ENCODE data around the gene ULK4. TPM values are rescaled to one million over a fixed set of nuclear protein-coding genes. Genes with fewer than 3 reads are reported as not detected.
A peak's percentile ranks its signal among the peaks of the same experiment; 100 is the strongest.

Gene ULK4
- polyA plus RNA-seq, 4 donors: 1.1 to 2.8 (median 1.8) TPM

- Histone ChIP-seq H3K27ac (ENCODE audit: low read depth in 1 of 3, low read length in 2 of 3) (no peak overlapping the region), H3K9me3 (ENCODE audit: control insufficient read depth in 2 of 2, insufficient read depth in 1 of 2, low read depth in 1 of 2, low read length in 1 of 2) (no peaks in the 10 kb centered on the region), H3K4me3 (ENCODE audit: low read depth in 1 of 3, low read length in 3 of 3) (peak overlapping the region in 1 of 3 donors; percentile 15), H3K4me1 (ENCODE audit: control insufficient read depth in 3 of 3, insufficient read depth in 2 of 3, low read depth in 1 of 3, low read length in 2 of 3) (peaks cover 0 to 17% (median 5%) of the 10 kb centered on the region in 3 donors), H3K36me3 (ENCODE audit: control insufficient read depth in 3 of 3, insufficient read depth in 2 of 3, low read depth in 1 of 3, low read length in 3 of 3) (peaks cover 14 to 17% (median 16%) of the 10 kb centered on the region in 3 donors), H3K27me3 (ENCODE audit: control insufficient read depth in 3 of 3, insufficient read depth in 3 of 3, low read length in 3 of 3) (no peaks in the 10 kb centered on the region)
- no peak for FAIRE-seq
- DNase-seq: peak in 1 of 2 donors; percentile 29
- WGBS, 3 donors: 13 to 39% (median 23%) methylated on average over 2 of the region's 2 CpGs
Measured at GRCh38 chr3:41222012-41222411, 739.9 kb downstream of the ULK4 start.

- no peak for DNase-seq
- no peak for FAIRE-seq
- WGBS, 3 donors: 79 to 81% (median 81%) methylated on average over 7 of the region's 7 CpGs
- H3K27me3 ChIP-seq (ENCODE audit: control insufficient read depth in 3 of 3, insufficient read depth in 3 of 3, low read length in 3 of 3): no peaks in the 10 kb centered on the region
- no peaks in the 10 kb centered on the region for H3K9me3 ChIP-seq (ENCODE audit: control insufficient read depth in 2 of 2, insufficient read depth in 1 of 2, low read depth in 1 of 2, low read length in 1 of 2)
- peaks cover 0 to 20% (median 5%) of the 10 kb centered on the region in 3 donors for H3K4me1 ChIP-seq (ENCODE audit: control insufficient read depth in 3 of 3, insufficient read depth in 2 of 3, low read depth in 1 of 3, low read length in 2 of 3)
- H3K4me3 ChIP-seq (ENCODE audit: low read depth in 1 of 3, low read length in 3 of 3): no peak overlapping the region
- no peak overlapping the region for H3K27ac ChIP-seq (ENCODE audit: low read depth in 1 of 3, low read length in 2 of 3)
- peaks cover 12 to 14% (median 13%) of the 10 kb centered on the region in 3 donors for H3K36me3 ChIP-seq (ENCODE audit: control insufficient read depth in 3 of 3, insufficient read depth in 2 of 3, low read depth in 1 of 3, low read length in 3 of 3)
Measured at GRCh38 chr3:41220906-41221677, 740.8 kb downstream of the ULK4 start.

GRCh38 chr3:41219424-41219823 lies 742.5 kb downstream of the ULK4 start:
- Histone ChIP-seq H3K36me3 (ENCODE audit: control insufficient read depth in 3 of 3, insufficient read depth in 2 of 3, low read depth in 1 of 3, low read length in 3 of 3) (peaks cover 0 to 4% (median 2%) of the 10 kb centered on the region in 3 donors), H3K9me3 (ENCODE audit: control insufficient read depth in 2 of 2, insufficient read depth in 1 of 2, low read depth in 1 of 2, low read length in 1 of 2) (no peaks in the 10 kb centered on the region), H3K27me3 (ENCODE audit: control insufficient read depth in 3 of 3, insufficient read depth in 3 of 3, low read length in 3 of 3) (no peaks in the 10 kb centered on the region), H3K4me3 (ENCODE audit: low read depth in 1 of 3, low read length in 3 of 3) (no peak overlapping the region), H3K4me1 (ENCODE audit: control insufficient read depth in 3 of 3, insufficient read depth in 2 of 3, low read depth in 1 of 3, low read length in 2 of 3) (peaks cover 0 to 20% (median 5%) of the 10 kb centered on the region in 3 donors), H3K27ac (ENCODE audit: low read depth in 1 of 3, low read length in 2 of 3) (no peak overlapping the region)
- no peak for DNase-seq
- FAIRE-seq: no peak
- 87 to 100% (median 97%) methylated on average over 1 of the region's 1 CpG for WGBS, 3 donors

- H3K4me1 ChIP-seq (ENCODE audit: control insufficient read depth in 3 of 3, insufficient read depth in 2 of 3, low read depth in 1 of 3, low read length in 2 of 3): peaks cover 0 to 27% (median 9%) of the 10 kb centered on the region in 3 donors
- H3K36me3 ChIP-seq (ENCODE audit: control insufficient read depth in 3 of 3, insufficient read depth in 2 of 3, low read depth in 1 of 3, low read length in 3 of 3): no peaks in the 10 kb centered on the region
- WGBS, 3 donors: 51 to 82% (median 61%) methylated on average over 1 of the region's 1 CpG
- H3K4me3 ChIP-seq (ENCODE audit: low read depth in 1 of 3, low read length in 3 of 3): no peak overlapping the region
- H3K9me3 ChIP-seq (ENCODE audit: control insufficient read depth in 2 of 2, insufficient read depth in 1 of 2, low read depth in 1 of 2, low read length in 1 of 2): no peaks in the 10 kb centered on the region
- FAIRE-seq (no peak), DNase-seq (no peak)
- peak overlapping the region in 1 of 3 donors; percentile 31 for H3K27ac ChIP-seq (ENCODE audit: low read depth in 1 of 3, low read length in 2 of 3)
- H3K27me3 ChIP-seq (ENCODE audit: control insufficient read depth in 3 of 3, insufficient read depth in 3 of 3, low read length in 3 of 3): no peaks in the 10 kb centered on the region
Measured at GRCh38 chr3:41216993-41217392, 744.9 kb downstream of the ULK4 start.

GRCh38 chr3:41216422-41216821 lies 745.5 kb downstream of the ULK4 start:
- Histone ChIP-seq H3K27ac (ENCODE audit: low read depth in 1 of 3, low read length in 2 of 3) (no peak overlapping the region), H3K36me3 (ENCODE audit: control insufficient read depth in 3 of 3, insufficient read depth in 2 of 3, low read depth in 1 of 3, low read length in 3 of 3) (no peaks in the 10 kb centered on the region), H3K27me3 (ENCODE audit: control insufficient read depth in 3 of 3, insufficient read depth in 3 of 3, low read length in 3 of 3) (no peaks in the 10 kb centered on the region), H3K4me1 (ENCODE audit: control insufficient read depth in 3 of 3, insufficient read depth in 2 of 3, low read depth in 1 of 3, low read length in 2 of 3) (peaks cover 0 to 28% (median 8%) of the 10 kb centered on the region in 3 donors), H3K9me3 (ENCODE audit: control insufficient read depth in 2 of 2, insufficient read depth in 1 of 2, low read depth in 1 of 2, low read length in 1 of 2) (no peaks in the 10 kb centered on the region), H3K4me3 (ENCODE audit: low read depth in 1 of 3, low read length in 3 of 3) (no peak overlapping the region)
- no peak for FAIRE-seq
- WGBS, 3 donors: 50 to 62% (median 60%) methylated on average over 2 of the region's 2 CpGs
- DNase-seq: peak in 1 of 2 donors; percentile 29

- Histone ChIP-seq H3K27me3 (ENCODE audit: control insufficient read depth in 3 of 3, insufficient read depth in 3 of 3, low read length in 3 of 3) (no peaks in the 10 kb centered on the region), H3K9me3 (ENCODE audit: control insufficient read depth in 2 of 2, insufficient read depth in 1 of 2, low read depth in 1 of 2, low read length in 1 of 2) (no peaks in the 10 kb centered on the region), H3K36me3 (ENCODE audit: control insufficient read depth in 3 of 3, insufficient read depth in 2 of 3, low read depth in 1 of 3, low read length in 3 of 3) (no peaks in the 10 kb centered on the region), H3K27ac (ENCODE audit: low read depth in 1 of 3, low read length in 2 of 3) (no peak overlapping the region), H3K4me1 (ENCODE audit: control insufficient read depth in 3 of 3, insufficient read depth in 2 of 3, low read depth in 1 of 3, low read length in 2 of 3) (peaks cover 0 to 21% (median 9%) of the 10 kb centered on the region in 3 donors), H3K4me3 (ENCODE audit: low read depth in 1 of 3, low read length in 3 of 3) (no peak overlapping the region)
- WGBS, 3 donors: 25 to 52% (median 42%) methylated on average over 2 of the region's 2 CpGs
- no peak for FAIRE-seq
- DNase-seq: no peak
Measured at GRCh38 chr3:41213588-41213987, 748.3 kb downstream of the ULK4 start.

GRCh38 chr3:41212088-41212487 lies 749.8 kb downstream of the ULK4 start:
- FAIRE-seq (no peak), DNase-seq (no peak)
- Histone ChIP-seq H3K27ac (ENCODE audit: low read depth in 1 of 3, low read length in 2 of 3) (no peak overlapping the region), H3K4me3 (ENCODE audit: low read depth in 1 of 3, low read length in 3 of 3) (no peak overlapping the region), H3K36me3 (ENCODE audit: control insufficient read depth in 3 of 3, insufficient read depth in 2 of 3, low read depth in 1 of 3, low read length in 3 of 3) (no peaks in the 10 kb centered on the region), H3K9me3 (ENCODE audit: control insufficient read depth in 2 of 2, insufficient read depth in 1 of 2, low read depth in 1 of 2, low read length in 1 of 2) (no peaks in the 10 kb centered on the region), H3K4me1 (ENCODE audit: control insufficient read depth in 3 of 3, insufficient read depth in 2 of 3, low read depth in 1 of 3, low read length in 2 of 3) (peaks cover 3 to 30% (median 13%) of the 10 kb centered on the region in 3 donors), H3K27me3 (ENCODE audit: control insufficient read depth in 3 of 3, insufficient read depth in 3 of 3, low read length in 3 of 3) (no peaks in the 10 kb centered on the region)
- WGBS, 3 donors: 90 to 93% (median 93%) methylated on average over 2 of the region's 2 CpGs

- H3K36me3 ChIP-seq (ENCODE audit: control insufficient read depth in 3 of 3, insufficient read depth in 2 of 3, low read depth in 1 of 3, low read length in 3 of 3): no peaks in the 10 kb centered on the region
- DNase-seq: no peak
Measured at GRCh38 chr3:41210966-41211365, 750.9 kb downstream of the ULK4 start.

More at GRCh38 chr3:41210966-41211365, 750.9 kb downstream of the ULK4 start:
- Histone ChIP-seq H3K27ac (ENCODE audit: low read depth in 1 of 3, low read length in 2 of 3) (no peak overlapping the region), H3K4me3 (ENCODE audit: low read depth in 1 of 3, low read length in 3 of 3) (no peak overlapping the region), H3K4me1 (ENCODE audit: control insufficient read depth in 3 of 3, insufficient read depth in 2 of 3, low read depth in 1 of 3, low read length in 2 of 3) (peaks cover 11 to 34% (median 15%) of the 10 kb centered on the region in 3 donors), H3K27me3 (ENCODE audit: control insufficient read depth in 3 of 3, insufficient read depth in 3 of 3, low read length in 3 of 3) (no peaks in the 10 kb centered on the region), H3K9me3 (ENCODE audit: control insufficient read depth in 2 of 2, insufficient read depth in 1 of 2, low read depth in 1 of 2, low read length in 1 of 2) (no peaks in the 10 kb centered on the region)
- no peak for FAIRE-seq
- 80 to 84% (median 84%) methylated on average over 5 of the region's 5 CpGs for WGBS, 3 donors
